ENCODE data around the gene CDH22.

The CDH22 gene

DNA sequence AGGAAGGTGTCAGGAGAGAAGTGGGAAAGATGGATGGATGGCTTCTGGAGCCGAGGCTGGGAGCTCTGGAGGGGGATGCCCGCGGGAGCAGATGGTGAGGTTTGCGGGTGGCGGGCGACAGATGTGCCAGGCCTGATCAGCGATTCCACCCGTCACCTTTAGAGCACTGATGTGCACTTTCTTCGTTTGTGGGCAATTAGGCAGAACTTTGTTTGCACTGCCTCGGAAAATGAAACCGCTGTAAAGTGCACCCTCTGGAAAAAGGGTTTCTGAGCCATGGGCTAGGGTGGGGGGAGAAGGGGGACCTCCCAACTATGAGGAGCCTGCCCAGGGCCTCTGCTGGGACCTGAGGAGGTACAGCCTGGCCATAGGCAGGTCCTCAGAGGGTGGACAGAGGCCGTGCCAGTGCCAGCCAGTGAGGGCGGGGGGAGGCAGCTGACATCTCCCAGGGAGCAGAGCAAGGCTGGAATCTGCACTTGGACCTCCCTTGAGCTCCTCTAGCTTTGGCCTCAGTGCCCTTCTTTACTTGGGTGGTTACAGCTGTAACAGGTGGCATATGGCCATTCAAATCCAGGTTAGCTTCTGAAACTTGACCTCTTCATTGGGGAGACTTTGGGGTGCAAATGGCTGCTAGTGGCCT, 131.4 kb downstream of the CDH22 start:
- in situ Hi-C loops (cut with MboI; ENCODE audit: low sequenced_read_pairs) = no loop called here

DNA sequence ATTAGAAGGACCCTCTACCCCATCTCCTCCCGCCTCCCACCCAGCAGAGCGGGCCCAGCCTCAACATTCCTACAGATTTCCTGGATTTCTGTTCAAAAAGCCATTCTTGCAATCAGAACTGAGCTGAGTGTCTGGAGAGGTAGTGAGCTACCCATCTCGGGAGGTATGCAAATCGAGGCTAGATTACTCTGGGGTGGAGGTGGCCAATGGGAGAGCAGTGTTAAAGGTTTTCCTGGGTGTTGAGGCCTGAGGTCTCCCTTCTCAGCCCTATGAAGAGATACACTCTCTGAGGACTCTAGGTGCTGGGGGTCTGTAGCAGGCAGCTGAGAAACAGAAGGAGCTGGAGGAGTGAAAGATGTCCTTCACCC, 133.2 kb downstream of the CDH22 start:
- in situ Hi-C loops (cut with MboI; ENCODE audit: low sequenced_read_pairs) = no loop called here

DNA sequence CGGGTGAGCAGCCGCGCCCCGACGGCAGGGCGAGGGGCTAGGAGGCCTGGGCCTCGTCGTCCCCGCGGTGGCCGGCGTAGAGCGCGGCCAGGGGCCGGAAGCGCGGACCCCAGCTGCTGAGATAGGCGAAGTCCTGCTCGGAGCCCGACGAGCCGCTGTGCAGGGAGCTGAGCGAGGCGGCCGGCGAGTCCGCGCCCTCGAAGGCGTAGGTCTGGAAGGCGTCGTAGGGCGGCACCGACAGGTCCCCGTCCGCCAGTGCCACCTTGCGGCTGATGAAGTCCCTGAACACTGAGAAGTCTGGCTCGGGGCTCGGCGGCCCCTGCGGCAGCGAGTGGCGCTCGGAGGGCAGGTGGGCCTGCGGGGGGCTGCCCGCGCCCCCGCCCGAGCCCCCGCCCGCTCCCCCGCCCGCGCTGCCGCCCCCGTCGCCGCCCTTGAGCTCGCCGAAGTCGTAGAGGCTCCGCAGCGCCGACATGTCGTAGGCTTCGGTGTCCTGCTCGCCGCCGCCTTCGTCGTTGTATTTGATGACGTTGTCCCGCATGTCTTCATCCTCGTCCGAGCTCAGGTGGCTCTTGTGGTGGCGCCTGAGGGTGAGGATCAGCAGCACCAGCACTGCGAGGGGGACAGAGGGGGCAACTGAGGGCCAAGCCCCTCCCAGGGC, 133.7 kb downstream of the CDH22 start:
- in situ Hi-C loops (cut with MboI; ENCODE audit: low sequenced_read_pairs) = no loop called here

DNA sequence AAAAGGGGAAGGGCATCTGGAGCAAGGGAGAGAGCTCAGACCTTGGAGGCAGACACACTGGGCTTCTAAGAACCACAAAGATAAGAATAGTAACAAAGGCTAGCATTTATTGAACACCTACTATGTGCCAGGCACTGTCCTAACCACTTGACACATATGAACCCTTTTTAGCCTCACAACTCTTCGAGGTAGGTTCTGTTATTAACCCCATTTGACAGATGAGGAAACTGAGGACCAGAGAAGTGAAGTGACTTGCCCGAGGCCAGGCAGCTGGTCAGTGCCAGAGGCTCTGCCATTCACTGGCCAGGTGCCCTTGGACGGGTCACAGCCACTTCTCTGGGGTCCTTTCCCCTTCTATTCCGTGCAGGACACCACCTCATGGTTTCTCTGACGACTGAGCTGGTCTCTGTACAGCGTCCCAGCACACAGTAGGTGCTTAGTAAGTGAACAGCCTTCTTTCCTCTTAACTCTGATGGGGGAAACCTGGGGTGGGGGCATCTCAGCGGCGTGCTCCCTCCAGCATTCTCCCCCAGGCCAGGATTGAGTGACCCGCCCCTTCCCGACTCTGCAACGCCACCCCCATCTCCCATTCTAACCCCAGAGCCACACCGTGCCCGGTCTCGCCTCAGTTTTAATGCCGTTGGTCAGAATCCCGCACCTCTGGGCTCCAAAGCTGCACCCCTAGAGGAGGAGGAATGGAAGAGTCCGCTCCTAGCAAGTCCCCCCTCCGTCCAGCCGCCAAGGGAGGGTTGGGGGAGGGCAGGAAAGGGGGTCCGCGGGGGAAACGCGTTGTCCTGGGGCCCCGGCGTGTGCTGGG, 134.4 kb downstream of the CDH22 start:
- in situ Hi-C loops (cut with MboI; ENCODE audit: low sequenced_read_pairs) = no loop called here

DNA sequence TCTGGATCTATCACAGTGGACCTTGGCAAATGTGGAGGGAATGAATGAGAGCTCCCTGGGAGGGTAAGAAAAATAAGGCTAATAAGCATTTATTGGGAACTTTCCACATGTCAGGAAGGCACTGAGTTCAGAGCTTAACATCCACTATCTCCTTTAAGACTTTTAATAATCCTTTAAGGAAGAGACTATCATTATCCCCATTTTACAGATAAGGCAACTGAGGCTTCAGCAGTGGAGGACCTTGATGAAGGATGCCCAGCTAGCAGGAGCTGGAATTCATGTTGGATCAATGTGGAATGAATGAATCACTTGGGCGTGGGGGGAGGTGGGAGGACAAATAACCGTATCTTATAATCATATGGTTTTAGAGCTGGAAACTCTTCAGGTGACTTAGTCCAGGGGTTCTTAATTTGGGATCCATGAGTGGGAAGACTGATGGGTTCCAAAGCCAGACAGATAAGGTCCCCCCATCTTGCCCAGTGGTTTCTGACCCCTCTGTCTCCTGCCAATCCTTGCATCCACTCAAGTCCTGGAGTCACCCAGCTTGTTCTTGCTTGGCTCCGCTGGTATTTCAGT, 135.2 kb downstream of the CDH22 start:
- in situ Hi-C loops (cut with MboI; ENCODE audit: low sequenced_read_pairs) = no loop called here

DNA sequence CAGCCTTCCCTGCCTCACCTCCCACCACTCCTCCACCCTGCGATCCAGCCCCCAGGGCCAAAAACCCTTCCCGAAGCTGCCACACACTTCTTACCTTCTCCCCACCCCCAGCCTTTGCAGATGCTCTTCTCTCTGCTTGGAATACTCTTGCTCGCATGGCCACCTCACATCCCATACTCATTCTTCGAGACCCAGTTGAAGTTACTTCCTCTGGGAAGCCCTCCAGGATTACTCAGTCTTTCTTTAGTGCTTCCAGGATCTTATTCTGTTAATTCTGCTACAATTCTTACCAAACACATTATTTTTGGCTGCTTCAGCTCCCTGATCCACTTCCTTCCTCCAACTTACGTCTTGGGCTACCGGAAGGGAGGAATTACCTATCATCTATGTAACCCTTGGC, 135.8 kb downstream of the CDH22 start:
- in situ Hi-C loops (cut with MboI; ENCODE audit: low sequenced_read_pairs) = no loop called here

DNA sequence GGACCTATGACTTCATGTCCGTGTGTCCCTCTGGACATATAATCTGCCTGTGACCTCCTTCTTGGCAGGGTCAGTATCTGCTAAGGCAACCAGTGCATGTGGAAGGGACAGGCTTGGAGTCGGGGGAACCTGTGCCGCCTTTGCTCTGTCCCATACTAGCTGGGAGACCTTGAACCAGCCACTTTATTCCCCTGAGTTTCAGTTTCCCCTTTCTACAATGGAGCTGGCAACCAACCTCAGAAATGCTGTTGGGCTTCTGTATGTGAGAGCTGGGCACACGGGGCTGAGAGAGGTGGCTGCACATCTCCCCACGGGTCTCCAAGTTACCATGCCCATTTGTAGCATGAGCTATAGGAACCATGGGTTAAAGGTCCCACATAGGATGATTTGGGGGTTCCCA, 136.4 kb downstream of the CDH22 start:
- in situ Hi-C loops (cut with MboI; ENCODE audit: low sequenced_read_pairs) = no loop called here

DNA sequence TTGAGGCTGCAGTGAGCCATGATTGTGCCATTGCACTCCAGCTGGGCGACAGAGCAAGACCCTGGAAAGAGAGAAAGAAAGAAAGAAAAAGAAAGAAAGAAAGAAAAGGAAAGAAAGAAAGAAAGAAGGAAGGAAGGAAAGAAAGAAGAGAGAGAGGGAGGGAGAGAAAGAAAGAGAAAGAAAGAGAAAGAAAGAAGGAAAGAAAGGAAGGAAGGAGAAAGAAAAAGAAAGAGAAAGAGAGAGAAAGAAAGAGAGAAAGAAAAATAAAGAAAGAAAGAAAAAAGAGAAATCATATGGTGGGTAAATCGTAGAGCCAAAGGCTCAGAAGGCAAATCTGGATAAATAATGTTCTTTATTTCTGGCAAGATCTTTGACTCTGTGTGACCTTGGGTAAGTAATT, 136.8 kb downstream of the CDH22 start:
- in situ Hi-C loops (cut with MboI; ENCODE audit: low sequenced_read_pairs) = no loop called here

DNA sequence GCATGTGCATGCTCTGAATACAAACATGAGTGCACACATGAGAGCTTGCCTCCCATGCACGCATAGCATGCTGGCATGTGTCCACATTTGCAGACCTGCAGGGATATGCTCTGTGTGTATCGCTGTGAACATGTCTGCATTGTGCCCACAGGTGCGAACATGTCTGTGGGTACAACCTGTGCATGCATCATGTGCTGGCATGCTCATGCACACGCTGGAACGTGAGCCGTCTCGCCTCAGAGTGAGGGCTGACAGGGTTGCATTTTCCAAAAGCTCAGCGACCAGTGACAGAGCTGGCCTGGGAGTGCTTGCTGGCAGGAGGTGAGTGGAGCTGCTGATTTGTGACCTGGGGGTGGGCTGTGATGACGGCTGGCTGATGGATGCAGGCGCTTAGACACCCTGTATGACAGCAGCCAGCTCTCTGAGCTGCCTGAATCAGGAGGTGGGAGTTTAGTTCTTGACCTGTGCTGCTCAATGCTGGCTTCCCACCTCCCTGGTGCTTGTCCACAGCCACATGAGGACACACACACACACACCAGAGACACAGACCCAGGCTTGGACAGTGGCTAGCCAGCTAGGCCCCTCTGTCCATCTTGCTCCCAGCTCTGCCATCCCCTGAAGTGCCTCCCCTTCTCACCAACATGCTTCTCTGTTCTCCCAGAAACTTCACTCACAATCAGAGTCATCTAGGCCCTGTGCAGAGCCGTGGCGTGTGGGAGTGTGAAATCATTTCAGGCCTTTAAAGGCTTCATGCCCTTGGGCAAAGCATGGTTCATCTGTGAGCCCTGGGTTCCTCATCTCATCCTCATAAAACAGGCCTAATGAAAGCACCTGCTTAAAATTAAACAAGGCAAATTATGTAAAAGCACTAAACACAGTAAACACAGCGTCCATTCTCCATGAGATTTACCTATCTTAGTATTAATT, 138.8 kb downstream of the CDH22 start:
- in situ Hi-C loops (cut with MboI; ENCODE audit: low sequenced_read_pairs) = no loop called here

DNA sequence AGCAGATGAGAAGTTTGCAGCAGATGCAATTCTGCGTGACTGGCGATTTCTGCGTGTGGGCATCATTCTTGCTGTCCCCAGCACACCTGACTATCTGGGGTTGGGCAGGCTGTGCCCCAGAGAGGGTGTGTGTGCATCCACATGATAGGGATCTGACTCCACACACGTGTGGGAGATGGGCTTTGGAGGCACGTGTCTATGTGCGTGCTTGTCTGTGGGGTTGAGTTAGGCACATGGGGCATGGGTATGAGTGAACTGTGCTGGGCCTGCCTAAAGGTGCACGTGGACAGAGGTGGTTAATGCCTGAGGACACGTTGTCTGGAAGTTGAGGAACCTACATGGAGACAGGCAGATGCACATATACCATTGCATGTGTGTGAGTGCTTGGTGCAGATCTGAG, 139.9 kb downstream of the CDH22 start:
- in situ Hi-C loops (cut with MboI; ENCODE audit: low sequenced_read_pairs) = no loop called here

DNA sequence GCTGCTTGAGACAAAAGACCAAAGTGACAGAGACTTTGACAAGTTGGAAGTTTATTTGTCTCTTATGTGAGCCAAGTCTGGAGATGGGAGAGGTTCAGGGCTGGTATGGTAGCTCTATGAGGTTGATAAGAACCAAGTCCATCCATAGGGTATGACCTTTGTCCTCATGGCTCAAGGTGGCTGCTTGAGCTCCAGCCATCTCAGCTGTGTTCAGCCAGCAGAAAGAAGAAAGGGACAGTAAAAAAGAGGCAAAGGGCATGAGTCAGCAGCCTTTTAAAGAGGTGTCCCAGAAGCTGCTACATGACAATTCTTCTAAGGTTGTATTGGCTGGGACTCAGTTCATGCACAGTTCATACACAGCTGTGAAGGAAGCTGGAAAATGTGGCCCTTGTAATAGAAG, 141.2 kb downstream of the CDH22 start:
- in situ Hi-C loops (cut with MboI; ENCODE audit: low sequenced_read_pairs) = no loop called here

DNA sequence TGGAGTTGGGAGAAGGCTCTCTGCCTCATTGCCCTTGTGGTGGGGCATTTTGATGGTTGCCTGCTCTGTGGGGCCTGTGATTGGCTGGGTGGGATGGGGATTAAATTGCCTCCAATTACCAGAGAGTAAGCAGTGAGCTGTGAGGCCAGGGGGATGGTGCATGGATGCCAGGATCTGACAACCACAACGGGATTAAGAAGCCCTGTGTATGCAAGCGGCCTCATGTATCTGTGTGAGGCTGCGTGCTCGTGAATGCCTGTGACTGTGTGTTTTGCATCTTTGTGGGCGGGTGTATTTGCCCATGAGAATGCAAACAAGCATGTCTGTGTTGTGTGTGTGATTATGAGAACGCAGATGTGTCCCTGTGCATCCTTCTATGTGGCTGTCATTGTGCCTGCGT, 144.0 kb downstream of the CDH22 start:
- in situ Hi-C loops (cut with MboI; ENCODE audit: low sequenced_read_pairs) = no loop called here

DNA sequence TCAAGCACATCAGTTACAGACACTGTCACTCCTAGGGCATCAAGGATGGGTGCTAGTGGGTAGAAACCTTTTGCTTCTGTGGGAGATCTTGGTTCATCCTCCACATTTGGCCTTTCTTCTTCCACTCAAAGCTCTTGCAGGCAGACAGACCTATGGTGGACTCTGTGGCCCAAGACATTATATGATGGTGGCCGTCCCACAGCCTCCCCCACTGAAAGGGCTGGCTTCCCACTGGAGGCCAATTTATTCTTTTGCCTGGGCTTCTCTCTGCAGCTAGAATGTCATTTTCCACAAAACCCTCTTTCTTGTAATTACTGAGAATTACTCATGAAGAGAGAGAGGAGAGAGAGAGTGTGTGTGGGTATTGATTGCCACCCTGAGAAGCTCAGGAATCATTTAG, 146.4 kb downstream of the CDH22 start:
- in situ Hi-C loops (cut with MboI; ENCODE audit: low sequenced_read_pairs) = no loop called here

DNA sequence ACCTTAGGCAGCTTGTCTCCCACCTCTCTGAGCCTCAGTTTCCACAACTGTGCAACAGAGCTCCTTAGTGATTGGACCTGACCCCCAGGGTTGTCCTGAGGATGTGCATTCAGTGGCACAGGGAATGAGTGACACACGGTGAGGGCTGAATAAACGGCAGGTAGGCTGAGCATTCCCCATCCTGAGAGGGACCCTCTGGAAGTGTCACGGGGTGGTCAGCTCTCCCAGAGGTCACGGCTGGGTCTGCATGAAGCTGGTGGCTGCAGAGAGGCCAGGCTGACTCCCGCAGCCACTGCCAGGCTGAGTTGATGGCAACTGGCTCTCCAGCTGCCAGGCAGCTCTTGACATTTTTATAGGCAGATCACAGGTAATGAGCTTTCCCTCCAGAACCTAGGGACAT, 147.6 kb downstream of the CDH22 start:
- in situ Hi-C loops (cut with MboI; ENCODE audit: low sequenced_read_pairs) = no loop called here

DNA sequence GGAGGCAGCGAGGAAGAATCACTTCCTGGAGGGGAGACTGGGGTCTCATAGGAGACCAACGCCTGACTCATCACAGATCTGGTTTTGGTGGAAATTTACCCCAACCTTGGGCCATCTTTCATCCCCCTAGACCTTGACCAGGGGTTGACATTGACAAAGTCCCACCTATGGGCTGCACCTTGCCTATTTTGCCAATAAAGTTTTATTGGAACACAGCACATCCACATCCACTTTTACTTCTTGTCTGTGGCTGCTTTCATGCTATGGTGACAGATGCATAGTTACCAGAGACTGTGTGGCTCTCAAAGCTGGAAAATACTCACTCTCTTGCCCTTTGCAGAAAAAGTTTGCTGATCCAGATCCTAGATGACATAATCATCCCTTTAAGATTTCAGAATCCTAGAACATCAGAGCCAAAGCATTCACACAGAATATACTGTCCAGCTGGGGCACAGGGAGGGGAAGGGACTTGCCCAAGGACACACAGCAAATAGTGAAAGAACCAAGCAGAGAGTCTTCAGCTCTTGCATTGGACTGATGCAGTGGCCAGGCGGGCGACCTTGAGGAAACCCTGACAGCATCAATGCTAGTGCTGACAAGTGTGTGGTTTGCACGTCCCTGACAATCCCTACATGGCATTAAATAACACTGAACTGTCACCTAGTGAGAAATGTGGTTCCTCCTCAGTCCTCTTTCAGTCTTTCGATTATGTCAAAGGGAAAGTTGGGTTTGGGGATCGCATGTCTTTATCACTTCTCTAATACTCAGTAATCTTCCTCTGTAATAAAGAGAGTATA, 149.0 kb downstream of the CDH22 start:
- in situ Hi-C loops (cut with MboI; ENCODE audit: low sequenced_read_pairs) = no loop called here

DNA sequence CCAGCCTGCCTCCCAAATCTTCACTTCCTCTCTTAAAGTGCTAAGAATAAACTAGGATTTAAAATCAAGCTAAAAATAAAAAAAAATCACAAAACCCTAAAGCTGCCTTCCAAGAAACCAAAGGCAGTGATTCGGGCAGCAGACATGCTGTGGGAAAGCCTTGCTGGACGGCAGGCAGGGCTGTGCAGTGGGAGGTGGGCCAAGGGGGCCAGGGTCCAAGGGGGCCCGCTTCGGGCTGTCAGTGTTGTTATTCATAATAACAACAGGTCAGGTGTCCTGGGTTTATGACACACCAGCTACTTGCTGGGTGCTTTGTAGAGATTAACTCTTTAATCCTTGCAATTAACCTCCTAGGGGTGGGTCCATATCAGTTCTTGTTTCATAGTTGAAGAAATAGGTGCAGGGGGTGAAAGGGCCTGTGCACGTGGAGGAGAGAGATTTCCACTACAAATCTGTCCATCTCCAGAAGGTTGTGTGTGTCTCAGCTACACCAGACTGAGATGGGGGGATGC, 149.8 kb downstream of the CDH22 start:
- in situ Hi-C loops (cut with MboI; ENCODE audit: low sequenced_read_pairs) = no loop called here

DNA sequence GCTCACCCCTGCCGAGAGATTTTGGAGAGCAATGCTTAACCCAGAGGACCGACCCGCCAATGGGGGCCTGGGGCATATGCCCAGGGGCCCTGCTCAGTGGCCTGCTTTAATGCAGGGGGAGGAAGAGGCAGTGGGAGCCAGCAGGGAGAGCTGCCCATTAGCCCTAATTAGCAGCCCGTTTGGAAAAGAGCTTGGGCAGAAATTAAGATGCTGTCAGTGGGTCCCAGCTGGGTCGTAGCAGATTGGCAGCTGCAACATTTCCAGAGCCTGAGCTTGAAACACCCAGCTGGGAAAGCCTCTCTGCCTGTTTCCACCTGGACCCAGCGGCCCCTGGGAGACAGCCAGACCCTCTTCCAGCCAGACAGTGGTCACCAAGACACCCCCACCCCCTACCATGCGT, 150.7 kb downstream of the CDH22 start:
- in situ Hi-C loops (cut with MboI; ENCODE audit: low sequenced_read_pairs) = no loop called here

DNA sequence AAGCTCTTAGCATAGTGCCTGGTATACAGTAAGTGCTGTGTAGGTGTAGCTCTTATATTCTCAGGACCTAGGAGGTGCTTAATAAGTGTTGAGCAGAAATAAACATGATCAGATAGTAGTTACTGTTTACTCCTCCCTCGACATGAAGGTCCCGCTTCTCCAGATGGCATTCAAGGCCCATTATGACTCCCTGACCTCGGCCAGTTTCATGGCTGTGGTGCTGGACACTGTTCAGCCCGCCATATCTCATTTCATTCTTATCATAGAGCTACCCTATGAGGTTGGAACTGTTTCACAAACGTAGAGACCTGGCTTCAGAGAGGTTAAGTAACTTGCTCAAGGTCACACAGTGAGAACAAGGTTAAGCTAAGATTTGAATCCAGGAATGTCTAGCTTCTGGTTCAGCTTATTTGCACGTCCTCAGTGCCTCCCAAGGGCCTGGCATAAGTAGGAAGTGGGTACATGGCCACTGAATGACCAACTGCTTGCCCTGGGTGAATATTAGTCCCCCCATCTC, 151.2 kb downstream of the CDH22 start:
- in situ Hi-C loops (cut with MboI; ENCODE audit: low sequenced_read_pairs) = no loop called here

DNA sequence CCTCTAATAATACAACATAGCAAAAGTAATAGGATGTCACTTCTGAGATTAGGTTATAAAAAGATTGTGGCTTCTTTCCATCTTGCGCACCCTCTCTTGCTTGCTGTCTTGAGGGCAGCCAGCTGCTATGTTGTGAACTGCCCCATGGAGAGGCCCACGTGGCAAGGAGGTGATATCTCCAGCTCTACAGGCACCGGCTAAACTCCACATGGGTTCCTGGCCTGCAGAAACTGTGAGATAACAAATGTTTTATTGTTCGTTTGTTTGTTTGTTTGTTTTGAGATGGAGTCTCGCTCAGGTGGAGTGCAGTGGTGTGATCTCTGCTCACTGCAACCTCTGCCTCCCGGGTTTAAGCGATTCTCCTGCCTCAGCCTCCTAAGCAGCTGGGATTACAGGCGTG, 152.2 kb downstream of the CDH22 start:
- in situ Hi-C loops (cut with MboI; ENCODE audit: low sequenced_read_pairs) = no loop called here

DNA sequence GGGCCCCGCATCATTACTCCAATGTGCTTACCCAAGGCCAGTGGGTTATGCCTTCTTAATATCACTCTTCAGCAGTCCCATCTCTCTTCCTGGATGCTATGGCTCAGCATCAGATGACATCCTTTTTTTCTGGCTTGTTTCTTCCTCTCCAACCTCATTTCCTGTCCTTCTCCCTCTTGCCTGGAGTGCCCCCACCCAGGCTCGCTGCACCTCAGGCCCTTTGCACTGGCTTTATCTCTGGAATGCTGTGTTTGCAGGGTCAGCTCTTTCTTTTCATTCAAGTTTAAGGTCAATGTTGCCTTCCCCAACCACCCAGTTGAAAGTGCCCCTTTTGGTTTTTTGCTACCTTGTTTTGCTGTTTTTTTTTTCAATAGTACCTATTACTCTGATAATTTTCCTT, 153.5 kb downstream of the CDH22 start:
- in situ Hi-C loops (cut with MboI; ENCODE audit: low sequenced_read_pairs) = no loop called here

Data from HL-60/S4 (cell line).